ENCODE data around the gene CCDC9.

The CCDC9 gene

GRCh38 chr19:47255879-47256692 is at the start of gene CCDC9:
Gene CCDC9 (plus strand): TSS chr19:47256525. CDS start chr19:47258401, 1,876 bp downstream.
- in situ Hi-C loops (cut with MboI; ENCODE audit: low sequenced_read_pairs): no loop called here

- in situ Hi-C loops (cut with MboI; ENCODE audit: low sequenced_read_pairs): no loop called here
Measured at GRCh38 chr19:47209319-47210179, 46.8 kb upstream of the CCDC9 start.

GRCh38 chr19:47210180-47210490 is 46.2 kb upstream of the CCDC9 start:
- in situ Hi-C loops (cut with MboI; ENCODE audit: low sequenced_read_pairs): no loop called here

GRCh38 chr19:47210689-47211316 is 45.5 kb upstream of the CCDC9 start:
- in situ Hi-C loops (cut with MboI; ENCODE audit: low sequenced_read_pairs): no loop called here

DNA sequence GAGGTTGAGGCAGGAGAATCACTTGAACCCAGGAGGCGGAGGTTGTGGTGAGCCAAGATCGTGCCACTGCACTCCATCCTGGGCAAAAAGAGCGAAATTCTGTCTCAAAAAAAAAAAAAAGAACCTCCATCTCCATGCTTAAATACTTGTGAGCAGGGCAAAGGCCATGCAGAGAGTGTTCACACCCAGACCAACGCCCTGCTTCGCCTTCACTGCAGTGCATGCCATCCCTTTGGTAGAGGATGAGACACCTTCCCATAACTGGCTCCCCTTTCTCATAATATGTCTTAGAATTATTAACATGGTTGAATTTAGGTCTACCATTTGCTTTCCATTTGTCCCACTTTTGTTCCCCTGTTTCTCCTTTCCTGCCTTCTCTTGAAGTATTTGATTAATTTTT is 40.7 kb upstream of the CCDC9 start:
- in situ Hi-C loops (cut with MboI; ENCODE audit: low sequenced_read_pairs): no loop called here

GRCh38 chr19:47221080-47221841 is 35.1 kb upstream of the CCDC9 start:
- in situ Hi-C loops (cut with MboI; ENCODE audit: low sequenced_read_pairs): no loop called here

- in situ Hi-C loops (cut with MboI; ENCODE audit: low sequenced_read_pairs): no loop called here
Measured at GRCh38 chr19:47221890-47222289, 34.4 kb upstream of the CCDC9 start.

DNA sequence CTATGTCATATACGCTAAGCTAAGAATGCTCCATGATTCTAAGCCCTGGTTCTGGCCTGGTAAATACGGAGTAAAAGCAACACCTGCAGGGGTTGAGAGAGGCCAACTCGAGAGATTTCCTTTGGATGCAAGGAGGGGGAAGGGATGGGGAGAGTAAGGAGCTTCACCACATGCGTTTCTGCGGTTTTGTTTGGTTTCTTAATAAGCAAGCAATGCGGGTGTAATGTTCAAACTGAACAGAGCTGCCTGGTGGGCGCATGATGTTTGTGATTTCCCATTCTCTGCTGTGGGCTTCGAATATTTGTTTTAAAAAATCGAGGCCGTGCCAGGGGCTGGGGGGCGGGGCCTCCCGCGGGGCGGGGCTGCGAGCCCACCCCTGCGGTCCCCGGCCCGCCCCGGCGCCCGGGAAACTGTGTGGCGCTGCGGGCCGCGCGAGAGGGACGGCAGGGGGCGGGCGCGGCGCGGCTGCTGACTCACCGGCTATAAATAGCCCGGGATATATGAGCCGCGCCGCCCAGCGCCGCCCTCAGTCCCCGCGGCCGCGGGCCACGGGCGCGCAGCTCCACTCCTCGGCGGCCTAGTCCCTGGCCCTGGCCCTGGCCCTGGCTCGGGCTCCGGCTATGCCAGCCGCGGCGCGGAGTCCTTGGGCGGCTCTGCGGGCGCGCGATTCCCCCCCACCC is 30.4 kb upstream of the CCDC9 start:
- in situ Hi-C loops (cut with MboI; ENCODE audit: low sequenced_read_pairs): no loop called here

GRCh38 chr19:47226426-47227351 is 29.6 kb upstream of the CCDC9 start:
- in situ Hi-C loops (cut with MboI; ENCODE audit: low sequenced_read_pairs): no loop called here

DNA sequence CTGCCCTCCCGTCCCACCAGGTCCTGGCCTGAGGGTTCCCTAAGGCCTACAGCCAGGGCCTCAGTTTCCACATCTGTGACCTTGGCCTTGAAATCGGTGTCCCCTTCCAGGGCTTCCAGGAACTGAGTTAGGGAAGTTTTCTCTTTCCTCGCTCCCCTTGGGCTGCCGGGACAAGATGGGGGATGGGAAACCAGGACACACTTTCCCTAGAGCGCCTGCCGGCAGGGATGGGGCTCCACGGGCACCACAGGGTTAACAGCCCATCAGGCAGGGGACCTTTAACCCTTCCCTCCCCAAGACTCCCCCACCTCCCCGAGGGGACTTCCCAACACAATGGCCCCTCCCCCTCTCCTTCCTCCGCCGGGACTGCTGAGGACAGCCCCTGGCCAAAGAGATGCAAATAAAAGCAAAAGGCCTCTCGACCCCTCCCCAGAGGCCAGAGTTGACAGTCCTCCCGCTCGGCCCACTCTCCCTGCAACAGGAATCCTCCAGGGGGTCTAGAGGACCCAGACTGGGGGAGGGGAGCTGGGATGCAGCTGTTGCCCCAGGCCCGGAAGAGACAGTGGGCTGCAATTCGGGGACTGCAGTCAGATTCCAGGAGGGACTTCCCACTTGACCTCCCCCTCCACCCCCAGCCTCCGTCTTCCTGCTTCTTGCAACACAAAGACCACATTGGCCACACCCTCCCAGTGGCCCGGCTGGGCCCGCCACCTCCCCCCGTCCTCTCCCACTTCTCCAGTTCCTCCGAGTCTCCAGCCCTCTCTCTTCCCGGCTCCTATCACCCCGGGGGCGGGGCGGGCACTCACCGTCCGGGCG is 28.8 kb upstream of the CCDC9 start:
- in situ Hi-C loops (cut with MboI; ENCODE audit: low sequenced_read_pairs): no loop called here

GRCh38 chr19:47228168-47228936 is 28.0 kb upstream of the CCDC9 start:
- in situ Hi-C loops (cut with MboI; ENCODE audit: low sequenced_read_pairs): no loop called here

- in situ Hi-C loops (cut with MboI; ENCODE audit: low sequenced_read_pairs): no loop called here
Measured at GRCh38 chr19:47228937-47229675, 27.2 kb upstream of the CCDC9 start.

- in situ Hi-C loops (cut with MboI; ENCODE audit: low sequenced_read_pairs): no loop called here
Measured at GRCh38 chr19:47229676-47230053, 26.7 kb upstream of the CCDC9 start.

DNA sequence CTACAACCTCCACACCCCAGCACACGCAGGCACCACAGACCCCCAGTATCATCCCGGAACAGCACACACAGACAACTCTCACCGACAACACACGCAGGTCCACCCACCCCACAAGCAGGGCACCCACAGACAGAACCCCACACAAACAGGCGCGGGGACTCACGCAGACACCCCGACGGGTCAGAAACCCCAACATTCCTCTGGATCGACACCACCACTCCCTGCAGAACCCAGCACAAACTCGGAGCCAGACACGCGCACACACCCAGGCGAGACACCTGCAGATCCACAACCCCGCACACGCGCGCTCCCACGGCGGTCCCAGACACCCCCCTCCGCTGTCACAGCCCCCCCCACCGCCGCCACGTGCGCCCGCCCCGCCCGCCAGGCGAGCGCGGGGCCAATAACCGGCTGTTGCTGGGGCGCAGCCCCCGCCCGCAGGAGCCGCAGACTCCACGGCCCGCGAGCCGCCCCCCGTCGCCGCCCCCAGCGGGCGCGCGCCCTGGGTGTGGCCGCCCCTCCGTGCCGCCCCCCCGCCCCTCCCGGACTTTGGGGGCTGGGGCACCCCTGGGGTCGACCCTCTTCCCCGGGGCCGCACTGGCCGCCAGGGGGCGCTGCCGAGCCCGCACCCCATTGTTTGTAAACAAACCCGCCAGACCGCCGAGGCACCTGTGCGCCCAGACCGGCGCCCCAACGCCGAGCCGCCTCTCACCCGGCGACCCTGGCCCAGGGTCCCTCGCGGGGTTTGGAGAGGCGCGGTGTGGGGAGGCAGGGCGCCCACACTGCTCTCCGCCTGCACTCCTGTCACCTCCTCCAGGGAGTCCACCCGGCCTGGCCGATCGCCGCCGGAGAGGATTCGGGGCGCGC is 26.0 kb upstream of the CCDC9 start:
- in situ Hi-C loops (cut with MboI; ENCODE audit: low sequenced_read_pairs): no loop called here

DNA sequence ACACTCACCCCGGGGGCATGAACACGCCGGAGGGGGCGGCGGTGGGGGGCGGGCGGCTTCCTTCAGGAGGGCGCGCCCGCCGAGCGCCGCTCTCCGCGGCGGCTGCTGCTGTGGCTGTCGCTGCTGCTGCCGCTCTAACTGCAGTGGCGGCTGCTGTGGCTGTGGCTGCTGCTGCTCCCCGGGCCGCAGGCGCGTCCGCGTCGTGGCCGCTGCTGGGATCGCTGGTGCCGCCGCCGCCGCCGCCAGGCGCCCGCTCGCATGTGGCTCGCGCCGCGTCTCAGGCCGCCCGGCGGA is 25.5 kb upstream of the CCDC9 start, which contains the start of gene BBC3:
Gene BBC3 (minus strand): TSS at position 279 of the 294 bp plus-strand sequence. CDS start 2,768 bp downstream, outside the sequence.
- in situ Hi-C loops (cut with MboI; ENCODE audit: low sequenced_read_pairs): no loop called here

All from HL-60/S4 treated with retinoic acid at 250 ng/mL for 4 days and 3 days (cell line).